M059J (cell line): ENCODE results near the gene AP3M1. TPM values are rescaled to one million over a fixed set of nuclear protein-coding genes. Genes with fewer than 3 reads are reported as not detected.
"Not testable (repeated sequence)": the region's sequence is repeated elsewhere in the genome, so short reads cannot be mapped to it uniquely, and the experiment has no call there.

ENCODE experiments used
- DNase-seq: peaks from one replicate; pipeline ENCODE4 v3.0.0-alpha.2; 2012; ENCODE audit warnings: low read depth
- total RNA-seq: library from RNA; depleted of rRNA; stranded (reverse); fragments of >200 nt; shearing (Covaris generic); gene quantifications from 2 replicates; pipeline ENCODE4 v1.2.3, GENCODE V29; 2014; rRNA removed

Gene AP3M1
- 26.4 and 38.6 TPM in 2 replicates for total RNA-seq

GRCh38 chr10:74150204-74150989 is at the start of gene AP3M1:
Gene AP3M1, minus strand, starts transcription at chr10:74150828. Its CDS starts 12,449 bp downstream, at chr10:74138379.
- no peak for DNase-seq

GRCh38 chr10:74199315-74199714 is 48.7 kb upstream of the AP3M1 start:
- no peak for DNase-seq

- no peak for DNase-seq
Observed at GRCh38 chr10:74194999-74195398, 44.4 kb upstream of the AP3M1 start.

GRCh38 chr10:74194545-74194944 is 43.9 kb upstream of the AP3M1 start:
- peak; percentile 50 for DNase-seq

GRCh38 chr10:74190494-74190893 is 39.9 kb upstream of the AP3M1 start:
- peak; percentile 73 for DNase-seq

GRCh38 chr10:74189999-74190421 is 39.4 kb upstream of the AP3M1 start:
- peak; percentile 95 for DNase-seq

- not testable (repeated sequence) for DNase-seq
Observed at GRCh38 chr10:74188617-74189016, 38.0 kb upstream of the AP3M1 start.

- DNase-seq = no peak
Observed at GRCh38 chr10:74187237-74187636, 36.6 kb upstream of the AP3M1 start.

- DNase-seq = peak; percentile 29
Observed at GRCh38 chr10:74186678-74187077, 36.0 kb upstream of the AP3M1 start.

GRCh38 chr10:74179111-74179710 is 28.6 kb upstream of the AP3M1 start:
- DNase-seq = peak; percentile 31

- DNase-seq = no peak
Observed at GRCh38 chr10:74178042-74178791, 27.6 kb upstream of the AP3M1 start.

GRCh38 chr10:74177140-74177677 is 26.6 kb upstream of the AP3M1 start:
- DNase-seq = peak; percentile 60

GRCh38 chr10:74176380-74177139 is 25.9 kb upstream of the AP3M1 start:
- peak; percentile 98 for DNase-seq

- DNase-seq = no peak
Observed at GRCh38 chr10:74175510-74176379, 25.1 kb upstream of the AP3M1 start.

GRCh38 chr10:74174521-74174920 is 23.9 kb upstream of the AP3M1 start:
- DNase-seq = no peak

- DNase-seq = no peak
Observed at GRCh38 chr10:74171625-74172024, 21.0 kb upstream of the AP3M1 start.

GRCh38 chr10:74167443-74167842 is 16.8 kb upstream of the AP3M1 start:
- DNase-seq = no peak

- DNase-seq = peak; percentile 48
Observed at GRCh38 chr10:74165530-74165901, 14.9 kb upstream of the AP3M1 start.

- peak; percentile 29 for DNase-seq
Observed at GRCh38 chr10:74164716-74165529, 14.3 kb upstream of the AP3M1 start.
